T47D (cell line): ENCODE data around the gene MSGN1.

ENCODE experiments used
- DNase-seq, 2 experiments: peaks; one replicate each; pipeline versions ENCODE4 v3.0.0 to v3.0.0-alpha.2; 2011 to 2012; ENCODE audit warnings: low read depth in 1 of 2, low spot score in 1 of 2
- JUND ChIP-seq: IDR thresholded peaks from 2 replicates; pipeline ENCODE4 v1.6.1; 2012; ENCODE audit warnings: low read depth
- in situ Hi-C: cut with HindIII; loops from 2 replicates; pipeline ENCODE4 v1.10.0; 2016; ENCODE audit warnings: low sequenced_read_pairs, low pct_unique_long_range_greater_than_20kb

Gene MSGN1

GRCh38 chr2:17835516-17835915 is 19.3 kb downstream of the MSGN1 start:
- in situ Hi-C loops = no loop called here
- DNase-seq = no peak
- no peak for TF ChIP-seq JUND

GRCh38 chr2:17839959-17840358 is 23.7 kb downstream of the MSGN1 start:
- no peak for DNase-seq
- TF ChIP-seq JUND = no peak
- in situ Hi-C loops = no loop called here

DNA sequence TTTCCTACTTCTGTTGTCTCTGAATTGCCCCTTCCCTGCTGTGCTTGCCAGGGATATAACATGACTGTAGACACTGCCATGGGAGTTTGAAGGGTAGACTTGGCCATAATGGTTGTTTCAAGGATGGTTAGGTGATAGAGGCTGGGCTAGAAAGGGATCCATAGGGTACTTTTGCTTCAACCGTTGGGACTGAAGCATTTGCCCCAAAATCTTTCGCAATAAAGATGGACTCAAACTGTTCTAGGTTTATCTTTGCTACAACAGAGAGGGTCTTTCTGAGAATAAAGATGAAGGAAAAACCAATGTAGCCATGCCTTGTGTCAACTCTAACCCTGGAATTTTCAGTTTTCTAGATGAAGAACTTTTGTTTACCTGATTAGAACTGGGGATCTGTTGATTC is 27.2 kb downstream of the MSGN1 start:
- no peak for DNase-seq
- TF ChIP-seq JUND = no peak
- in situ Hi-C loops = no loop called here

- no peak for DNase-seq
- no peak for TF ChIP-seq JUND
- in situ Hi-C loops = no loop called here
Measured at GRCh38 chr2:17845806-17846205, 29.5 kb downstream of the MSGN1 start.

DNA sequence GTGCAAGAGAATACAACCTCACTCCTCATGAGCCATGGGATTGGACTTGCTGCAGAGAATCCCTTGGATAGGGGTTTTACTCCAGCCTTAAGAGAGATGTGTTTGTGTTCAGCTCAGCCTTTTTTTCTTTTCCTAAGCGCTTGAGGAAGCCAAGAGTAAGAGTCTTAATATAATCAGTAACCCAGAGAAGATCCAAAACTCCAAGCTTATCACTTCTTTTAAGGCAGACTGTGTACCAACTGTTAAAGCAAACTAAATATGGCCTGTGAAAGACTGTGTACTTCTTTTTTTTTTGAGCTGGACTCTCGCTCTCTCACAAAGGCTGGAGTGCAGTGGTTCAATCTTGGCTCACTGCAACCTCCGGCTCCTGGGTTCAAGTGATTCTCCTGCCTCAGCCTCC is 30.4 kb downstream of the MSGN1 start:
- DNase-seq = no peak
- TF ChIP-seq JUND = no peak
- in situ Hi-C loops = no loop called here

- no peak for TF ChIP-seq JUND
- in situ Hi-C loops = no loop called here
- DNase-seq = no peak
Measured at GRCh38 chr2:17847236-17847635, 31.0 kb downstream of the MSGN1 start.

DNA sequence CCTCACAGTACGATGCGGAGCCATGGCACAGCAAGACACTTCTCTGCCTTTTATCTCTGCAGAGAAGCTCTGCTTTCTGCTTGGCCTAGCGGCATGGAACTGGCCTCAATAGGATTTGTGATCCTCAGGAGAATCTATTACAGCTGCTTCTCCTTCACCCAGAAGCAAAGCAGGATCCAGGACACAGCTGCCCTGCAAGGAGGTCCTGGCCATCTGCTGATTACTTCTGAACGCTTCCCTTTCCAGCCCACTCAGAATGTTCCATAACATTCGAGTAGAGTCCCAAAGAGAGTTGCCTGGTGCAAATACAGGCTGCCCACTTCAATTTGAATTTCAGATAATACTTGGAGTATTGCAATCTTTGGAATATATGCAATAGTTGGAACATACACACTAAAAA is 33.0 kb downstream of the MSGN1 start:
- in situ Hi-C loops = no loop called here
- TF ChIP-seq JUND = no peak
- no peak for DNase-seq

GRCh38 chr2:17850151-17850550 is 33.9 kb downstream of the MSGN1 start:
- TF ChIP-seq JUND = no peak

GRCh38 chr2:17851731-17852585 is 35.7 kb downstream of the MSGN1 start:
- DNase-seq = peak; percentile 42 to 65
- in situ Hi-C loops = no loop called here
- no peak for TF ChIP-seq JUND

More at GRCh38 chr2:17850151-17850550, 33.9 kb downstream of the MSGN1 start:
- in situ Hi-C loops = no loop called here
- no peak for DNase-seq

DNA sequence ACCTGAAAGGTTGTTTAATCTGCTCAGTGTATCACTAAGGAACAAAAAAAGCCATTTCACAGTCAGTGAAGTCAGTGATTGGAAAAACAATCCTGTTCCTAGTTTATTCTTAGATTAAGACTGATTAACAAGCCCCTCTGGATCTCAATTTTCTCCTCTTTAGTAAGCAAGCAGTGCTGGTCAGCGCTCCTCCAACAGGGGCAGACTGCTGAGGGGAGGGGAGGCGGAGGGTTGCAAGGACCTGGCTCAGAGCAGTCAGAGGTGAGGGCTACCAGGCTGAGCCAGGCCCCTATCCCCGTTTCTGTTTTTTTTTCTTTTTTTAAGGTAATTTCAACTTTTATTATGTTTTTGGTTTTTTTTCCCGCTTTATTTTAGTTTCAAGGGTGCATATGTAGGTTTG is 37.5 kb downstream of the MSGN1 start:
- no peak for TF ChIP-seq JUND
- DNase-seq = no peak
- in situ Hi-C loops = no loop called here

- no peak for TF ChIP-seq JUND
- in situ Hi-C loops = no loop called here
- DNase-seq = peak in 1 of 2 experiments; percentile 1
Measured at GRCh38 chr2:17857021-17857420, 40.8 kb downstream of the MSGN1 start.

DNA sequence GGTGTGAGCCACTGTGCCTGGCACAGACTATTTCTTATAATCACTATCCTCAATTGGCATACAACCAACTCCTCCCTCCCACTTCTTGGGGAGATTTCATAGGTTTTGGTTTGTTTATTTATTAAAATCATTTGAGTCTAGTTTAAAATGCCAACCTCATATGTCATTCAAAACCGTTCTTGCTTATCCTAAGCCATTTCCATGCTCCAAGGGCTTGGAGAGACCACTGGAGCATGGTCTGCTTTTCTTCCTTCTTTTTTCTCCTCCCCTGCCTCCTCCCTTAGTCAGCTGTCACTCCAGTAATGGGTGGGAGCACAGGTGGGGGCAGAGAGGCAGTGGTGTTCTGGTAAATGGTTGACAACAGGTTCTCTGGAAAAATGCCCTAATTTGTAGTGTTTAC is 41.8 kb downstream of the MSGN1 start:
- in situ Hi-C loops = no loop called here
- DNase-seq = no peak
- no peak for TF ChIP-seq JUND

DNA sequence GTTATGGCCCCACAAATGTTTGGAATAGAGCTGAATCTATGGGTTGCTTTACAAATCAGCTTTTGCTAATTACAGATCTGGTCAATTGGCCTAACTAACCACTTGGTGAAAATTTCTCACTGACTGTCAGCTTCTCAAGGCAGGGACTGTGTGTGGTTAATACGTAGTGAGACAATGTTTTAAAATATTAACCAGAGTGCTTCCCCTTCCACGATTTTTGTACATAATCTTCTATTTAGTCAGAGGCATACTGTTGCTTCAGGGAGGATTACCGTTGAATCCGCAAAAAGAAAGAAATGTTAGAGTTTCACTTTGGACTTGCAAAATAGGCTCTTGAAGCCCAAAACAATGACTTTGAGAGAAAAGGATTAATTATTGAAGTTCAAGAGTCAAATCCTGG is 47.3 kb downstream of the MSGN1 start:
- DNase-seq = no peak
- in situ Hi-C loops = no loop called here
- TF ChIP-seq JUND = no peak

DNA sequence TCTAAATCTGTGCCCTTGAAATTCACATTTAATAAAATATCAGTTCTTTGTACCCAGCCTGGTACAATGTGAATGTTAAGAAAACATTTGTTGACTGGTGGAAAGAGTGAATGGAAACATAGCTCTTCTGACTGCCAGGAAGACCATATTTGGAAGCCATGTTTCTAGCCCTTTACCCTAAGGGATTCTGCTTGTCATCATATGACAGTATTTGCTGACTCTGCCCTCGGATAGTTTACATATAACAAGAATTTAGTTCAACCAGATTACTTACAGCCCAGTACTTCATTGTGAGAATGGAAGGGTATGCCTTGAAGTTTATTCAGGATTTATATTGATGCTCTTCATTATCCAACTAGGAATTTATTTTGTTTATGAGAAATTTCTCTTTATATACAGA is 48.4 kb downstream of the MSGN1 start:
- in situ Hi-C loops = no loop called here
- no peak for TF ChIP-seq JUND
- DNase-seq = no peak
